OCI-LY3 (cell line): Measurements from ENCODE around the gene FBXO46.

Source experiments
- CTCF ChIP-seq: fragments of 200-600, 300-600 bp; sonication (generic); IDR thresholded peaks from 2 replicates; pipeline ENCODE4 v1.5.1; 2014; ENCODE audit warnings: antibody characterized with exemption, low read length, low read depth
- EZH2phosphoT487 ChIP-seq: fragments of 200-600 bp; shearing (Covaris generic); IDR thresholded peaks from 2 replicates; pipeline ENCODE4 v1.6.1; 2018; ENCODE audit warnings: antibody characterized with exemption, mixed run types, low read depth

GRCh38 chr19:45770192-45771101, 39.8 kb upstream of the FBXO46 start:
- TF ChIP-seq CTCF, result peak; percentile 93
- TF ChIP-seq EZH2phosphoT487, result no peak
